ENCODE measurements around the gene TPRG1.
A peak's percentile ranks its signal among the peaks of the same experiment; 100 is the strongest.

The TPRG1 gene, protein sequence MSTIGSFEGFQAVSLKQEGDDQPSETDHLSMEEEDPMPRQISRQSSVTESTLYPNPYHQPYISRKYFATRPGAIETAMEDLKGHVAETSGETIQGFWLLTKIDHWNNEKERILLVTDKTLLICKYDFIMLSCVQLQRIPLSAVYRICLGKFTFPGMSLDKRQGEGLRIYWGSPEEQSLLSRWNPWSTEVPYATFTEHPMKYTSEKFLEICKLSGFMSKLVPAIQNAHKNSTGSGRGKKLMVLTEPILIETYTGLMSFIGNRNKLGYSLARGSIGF
- long read RNA-seq, donor 1 = 0 reads
- long read RNA-seq, donor 2 = 0 reads
- long read RNA-seq, donor 3 = 0 reads
- long read RNA-seq, donor 4 = 0 reads
- long read RNA-seq, donor 5 = 0 reads
- long read RNA-seq, donor 6 = 0 reads
- long read RNA-seq, donor 7 = 0 reads
- long read RNA-seq, donor 8 = 0 reads

DNA sequence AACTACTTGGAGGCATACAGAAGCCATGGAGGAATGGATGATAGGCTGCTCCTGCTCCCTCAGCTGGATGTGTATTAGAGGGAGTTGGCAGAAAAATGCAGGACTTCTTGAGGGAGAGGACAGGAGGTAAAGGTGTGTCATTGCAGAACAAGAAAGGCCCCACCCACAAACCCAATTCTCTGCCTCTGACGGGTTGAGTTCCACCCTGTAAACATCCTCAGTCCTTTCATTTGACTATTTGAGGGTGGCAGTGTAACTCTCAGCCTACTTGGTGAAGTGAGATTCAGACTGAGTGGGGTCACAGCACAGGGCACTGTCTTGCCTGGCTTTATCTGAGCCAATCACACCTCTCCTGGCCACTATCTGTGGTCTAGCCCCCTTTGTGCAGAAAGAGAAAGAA, at the start of gene TPRG1:
Gene TPRG1 (plus strand): TSS at position 265 of the 400 bp plus-strand sequence. CDS start 35,414 bp downstream, outside the sequence.
- no peak for DNase-seq

DNA sequence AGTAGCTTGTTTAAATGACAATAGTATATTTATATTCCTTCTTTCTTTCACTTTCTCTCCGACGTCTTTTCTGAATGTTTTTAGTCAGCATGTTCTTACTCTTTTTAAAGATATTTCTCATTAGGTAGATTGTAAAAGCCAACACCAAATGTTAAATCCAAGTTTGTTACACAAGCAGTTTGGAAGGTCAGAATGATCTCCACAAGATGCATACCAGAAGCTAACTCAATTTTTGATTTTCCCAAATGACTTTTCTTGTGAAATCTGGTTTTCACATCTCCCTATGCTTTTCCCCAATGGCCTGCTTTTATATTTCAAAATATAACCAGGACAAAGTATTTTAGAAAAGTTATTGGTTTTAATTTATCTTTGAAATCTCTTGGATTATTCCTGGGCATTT, 49.7 kb upstream of the TPRG1 start:
- DNase-seq = no peak

DNA sequence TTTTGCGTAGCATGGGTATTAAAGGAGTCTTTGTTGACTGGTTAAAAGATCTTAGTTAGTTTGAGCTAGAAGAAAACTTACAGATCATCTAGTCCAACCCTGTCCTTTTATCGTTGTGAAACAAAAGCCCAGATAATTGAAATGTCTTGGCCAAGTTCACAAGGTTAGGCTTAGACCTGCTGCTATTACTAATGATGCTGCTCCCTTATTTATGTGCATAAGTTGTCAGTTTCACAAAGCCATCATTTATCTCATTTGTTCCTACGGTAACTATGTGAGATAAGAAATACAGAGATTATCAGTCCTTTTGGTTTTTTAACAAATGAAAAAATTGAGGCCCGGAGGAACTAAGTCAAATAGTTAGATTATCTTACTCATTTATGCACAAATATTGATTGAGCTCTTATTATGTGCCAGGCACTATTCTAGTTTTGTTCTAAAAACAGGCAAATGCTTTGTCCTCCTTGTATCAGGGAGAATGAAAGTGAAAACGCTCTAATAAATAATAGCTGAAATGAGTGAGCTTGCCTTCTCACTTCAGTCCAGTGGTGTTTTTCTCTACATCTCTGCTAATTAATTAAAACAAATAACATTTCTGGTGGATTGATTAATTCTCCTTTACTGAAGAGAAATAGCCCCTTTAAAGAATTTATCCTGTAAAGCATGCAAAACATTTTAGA, 49.1 kb upstream of the TPRG1 start:
- DNase-seq = no peak

DNA sequence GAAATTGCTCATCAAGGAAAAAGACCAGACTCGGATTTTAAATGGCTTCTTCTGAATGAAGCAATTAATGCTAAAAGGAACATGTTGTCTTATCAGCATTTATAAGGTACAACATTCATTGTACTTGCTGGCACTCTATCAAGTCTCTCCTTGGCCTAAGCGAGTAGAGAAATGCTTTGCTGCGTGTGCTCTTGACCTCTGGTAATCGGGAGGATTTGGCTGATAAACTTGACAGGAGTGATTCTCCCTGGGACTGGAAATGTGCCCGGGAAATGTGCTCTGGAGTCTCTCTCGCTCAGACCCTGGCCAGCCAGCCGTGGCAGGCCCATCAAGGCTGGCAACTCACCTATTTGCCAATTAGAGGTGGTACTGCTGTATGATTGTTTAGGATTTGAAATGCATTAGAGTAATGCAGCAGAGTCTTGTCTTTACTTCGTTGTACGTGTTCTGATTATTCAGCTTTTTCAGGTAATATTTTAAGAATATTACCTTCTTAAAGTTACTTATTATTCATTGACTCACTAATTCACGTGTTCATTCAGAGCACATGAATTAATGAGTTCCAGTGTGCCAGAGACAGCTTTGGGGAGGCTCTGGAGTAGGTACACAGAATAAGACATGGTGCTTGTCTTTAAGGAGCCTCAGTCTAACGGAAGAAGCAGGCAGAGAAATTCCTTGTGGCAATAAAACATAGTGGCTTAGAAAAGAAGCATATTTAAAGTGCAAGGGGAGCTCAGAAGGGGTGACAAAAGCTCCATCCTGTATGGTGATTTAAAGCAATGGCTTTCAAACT, 48.0 kb upstream of the TPRG1 start:
- DNase-seq = no peak

DNA sequence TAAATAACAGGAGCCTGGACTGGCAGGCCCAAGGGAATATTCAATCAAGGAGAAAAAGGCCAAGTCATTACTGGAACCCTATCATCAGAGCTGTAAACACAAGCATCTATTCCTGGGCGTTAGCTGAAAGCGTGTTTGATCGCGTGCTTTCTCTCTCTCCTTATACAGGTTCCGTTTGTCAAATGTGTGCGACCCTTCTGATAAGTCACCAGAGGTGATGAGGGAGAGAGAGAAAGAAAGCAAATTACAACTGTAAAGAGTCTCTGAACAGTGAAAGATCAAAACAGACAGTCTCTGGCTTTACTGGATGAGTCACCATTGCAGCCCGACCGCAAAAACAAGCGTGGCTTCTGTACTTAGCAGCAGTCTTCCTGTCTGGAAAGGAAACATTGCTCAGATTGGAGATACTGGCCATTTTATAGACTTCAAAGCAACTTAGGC, 39.5 kb upstream of the TPRG1 start:
- DNase-seq = no peak

DNA sequence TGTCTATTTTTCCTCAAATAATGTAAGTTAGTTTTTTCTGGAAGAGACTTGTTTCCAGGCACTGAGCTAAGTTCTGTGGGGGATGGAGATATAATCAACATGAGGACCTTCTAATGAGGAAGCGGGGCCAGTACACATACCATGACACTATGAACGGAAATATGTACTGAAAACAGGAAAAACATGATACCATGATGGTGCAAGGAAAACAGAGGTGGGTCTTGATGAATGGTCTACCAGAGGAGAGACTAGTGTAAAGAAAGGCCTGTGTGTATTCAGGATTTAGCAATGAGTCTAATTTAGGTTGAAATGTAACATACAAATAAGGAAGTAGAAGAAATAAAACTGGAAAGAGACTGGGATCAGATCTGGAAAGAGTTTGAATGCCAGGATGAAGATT, 38.9 kb upstream of the TPRG1 start:
- no peak for DNase-seq

DNA sequence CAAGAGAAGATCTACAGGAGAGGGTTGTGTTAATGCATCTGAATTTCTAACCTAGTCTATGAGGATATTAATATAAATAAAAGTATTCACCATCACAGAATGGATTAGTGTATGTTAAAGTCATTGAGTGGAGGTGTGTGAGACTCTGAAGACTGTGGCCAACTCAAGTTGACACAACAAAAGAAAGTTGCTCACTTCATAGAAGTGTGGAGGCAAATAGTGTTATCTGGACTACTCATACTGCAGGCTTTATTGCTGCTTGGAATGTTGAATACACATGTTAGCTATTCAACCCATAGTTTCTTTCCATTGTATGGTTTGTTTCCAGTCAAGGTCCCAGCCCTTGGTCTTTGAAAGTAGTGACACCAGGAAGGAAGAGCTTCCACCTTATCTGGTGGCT, 38.0 kb upstream of the TPRG1 start:
- DNase-seq = no peak

DNA sequence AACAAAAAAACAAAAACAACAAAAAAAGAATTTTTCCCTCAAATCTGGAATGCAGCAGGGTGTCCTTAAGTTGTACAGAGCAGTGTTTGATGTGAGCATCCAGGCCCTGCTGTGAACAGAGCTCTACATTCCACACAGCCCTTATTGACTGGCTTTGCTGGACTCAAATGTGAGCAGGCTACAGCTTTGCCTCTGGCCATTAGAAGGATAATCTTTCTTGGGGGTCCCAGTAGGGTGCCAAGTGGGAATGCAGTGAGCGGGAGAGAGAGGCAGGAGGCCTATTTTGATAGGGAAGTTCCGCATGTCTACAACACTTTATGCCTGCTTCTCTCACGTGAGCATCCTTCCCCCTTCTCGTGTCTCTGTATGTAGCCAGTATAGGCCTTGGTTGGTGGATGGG, 34.4 kb upstream of the TPRG1 start:
- DNase-seq = no peak

DNA sequence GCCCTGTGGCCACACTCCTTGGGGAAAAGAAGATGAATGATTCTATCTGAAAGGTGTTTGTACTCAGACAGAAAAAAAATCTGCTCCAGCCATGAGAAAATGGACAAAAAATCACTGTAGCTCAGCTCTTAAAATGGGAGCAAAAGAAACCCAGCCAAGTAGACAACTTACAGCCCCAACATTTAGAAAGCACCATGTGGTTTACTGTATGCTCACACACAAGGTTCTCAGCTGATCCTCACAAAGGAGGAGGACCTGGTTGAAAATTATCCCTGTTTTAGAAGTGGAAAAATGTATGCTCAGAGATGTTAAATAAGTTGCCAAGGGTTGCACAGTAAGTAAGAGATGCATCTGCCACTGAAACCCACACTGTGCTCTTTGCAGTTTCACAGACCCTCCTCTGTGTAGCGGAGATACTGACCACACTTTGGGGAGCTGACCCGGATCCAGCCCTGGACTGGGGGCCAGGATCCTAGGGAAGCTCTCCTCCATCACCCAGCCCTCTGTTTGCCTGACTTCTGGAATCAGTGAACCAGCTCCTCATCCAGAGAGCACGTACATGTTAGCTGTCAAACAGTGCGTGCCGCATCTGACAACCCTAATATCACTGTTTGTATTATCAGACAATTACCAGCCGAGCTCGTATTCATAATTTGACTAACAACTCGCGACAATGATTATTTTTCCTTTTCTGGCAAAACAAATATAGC, 32.7 kb upstream of the TPRG1 start:
- no peak for DNase-seq

DNA sequence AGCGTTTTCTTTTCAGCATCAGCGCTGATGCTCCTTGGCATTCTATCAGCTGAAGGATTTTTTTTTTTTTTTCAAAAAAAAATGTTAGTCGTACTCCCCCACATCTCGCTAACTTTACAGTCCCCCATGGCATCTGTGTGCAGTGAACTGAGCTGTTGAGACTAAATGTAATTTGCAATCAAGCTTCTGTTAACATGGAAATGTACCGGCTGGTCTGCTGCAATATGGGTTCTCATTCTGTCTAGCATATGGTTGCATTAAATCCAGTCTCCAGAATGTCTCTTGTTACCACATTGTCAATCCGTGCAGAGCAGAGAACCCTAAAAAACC, 32.2 kb upstream of the TPRG1 start:
- DNase-seq = no peak

DNA sequence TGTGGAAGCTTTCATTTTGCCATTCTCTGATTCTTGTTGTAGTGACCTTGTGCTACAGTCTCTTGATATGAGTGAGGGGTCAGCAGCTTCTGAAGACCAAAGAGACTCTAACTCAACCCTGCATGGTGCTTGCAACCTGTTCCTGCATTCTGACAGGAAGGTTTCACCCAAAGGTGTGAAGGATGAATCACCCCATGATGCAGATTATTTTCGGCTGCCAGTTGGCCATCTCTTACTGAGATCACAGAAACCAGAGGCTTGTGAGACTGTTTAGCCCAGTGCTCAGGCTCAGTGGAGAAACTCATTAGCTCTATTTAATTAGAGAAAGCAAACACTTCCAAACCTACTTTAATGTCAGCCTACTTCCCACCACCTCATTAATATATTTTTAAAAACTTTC, 29.2 kb upstream of the TPRG1 start:
- no peak for DNase-seq

DNA sequence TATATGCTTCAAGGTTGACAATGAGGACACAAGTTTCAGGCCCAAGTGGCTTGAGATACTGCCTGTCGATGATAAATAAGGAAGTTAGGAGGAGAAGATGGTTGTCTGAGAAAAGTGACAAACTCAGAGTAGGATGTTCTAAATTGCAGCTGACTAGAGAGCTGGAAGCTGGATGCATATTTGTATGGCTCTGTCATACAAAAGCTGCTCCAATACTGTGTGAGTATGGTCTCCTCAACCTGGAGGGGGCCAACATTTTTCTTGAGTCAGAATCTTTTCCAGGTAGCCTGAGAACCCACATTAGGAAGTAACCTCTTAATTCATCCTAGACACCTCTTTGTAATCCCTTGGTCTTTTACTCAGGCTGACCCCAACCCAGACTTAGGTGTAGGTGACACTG, 28.4 kb upstream of the TPRG1 start:
- no peak for DNase-seq

DNA sequence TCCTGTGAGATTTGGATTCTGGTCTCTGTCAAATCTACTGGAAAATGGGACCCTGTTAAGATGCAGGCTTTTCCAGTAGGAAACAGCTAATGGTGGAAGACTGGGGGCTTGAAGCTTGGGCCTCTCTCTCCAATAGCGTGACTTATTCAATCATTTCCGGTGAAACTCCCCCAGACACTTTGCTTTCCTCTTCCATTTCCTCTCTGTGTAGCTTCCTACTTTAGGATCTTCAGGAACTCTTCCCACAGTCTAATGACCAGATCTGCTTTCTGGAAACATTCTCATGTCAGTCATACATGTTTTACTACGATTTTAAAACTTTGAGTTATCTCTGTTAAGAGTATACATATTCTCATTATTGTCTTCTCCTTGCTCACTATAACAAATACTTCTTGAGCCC, 28.0 kb upstream of the TPRG1 start:
- DNase-seq = no peak

DNA sequence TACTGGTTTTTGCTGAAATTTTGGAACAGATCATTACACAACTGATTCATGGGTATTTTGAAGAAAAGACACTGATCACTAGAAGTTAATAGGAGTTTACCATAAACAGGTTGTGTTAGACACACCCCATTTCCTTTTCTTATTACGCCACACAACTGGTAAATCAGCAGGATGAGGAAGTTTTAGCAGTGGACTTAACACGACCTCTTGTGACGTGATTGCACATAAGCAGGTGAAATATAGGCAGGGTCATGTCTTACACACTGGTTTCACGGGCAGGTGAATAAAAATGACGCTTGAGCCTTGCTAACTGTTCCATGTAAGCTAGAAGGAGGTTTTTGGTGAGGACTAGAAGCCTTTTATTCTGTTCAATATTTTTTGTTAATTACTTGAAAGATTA, 27.1 kb upstream of the TPRG1 start:
- DNase-seq = no peak

DNA sequence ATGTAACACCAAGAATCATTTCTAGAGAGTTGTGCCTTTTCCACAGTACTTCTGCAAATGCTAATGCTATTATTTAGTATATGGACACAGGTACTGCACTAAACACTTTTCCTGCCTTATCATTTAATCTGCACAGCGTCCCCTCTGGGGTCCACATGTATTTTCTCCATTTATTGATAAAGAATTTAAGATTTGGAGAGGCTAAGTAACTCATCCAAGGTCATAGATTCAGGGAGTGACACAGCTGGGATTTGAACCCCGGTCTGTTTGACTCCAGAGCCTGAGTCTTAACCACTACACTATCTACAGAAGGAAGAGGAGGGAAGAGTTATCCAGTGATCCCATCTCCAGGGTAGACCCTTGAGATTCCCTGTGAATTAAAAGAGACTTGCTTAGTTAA, 24.9 kb upstream of the TPRG1 start:
- DNase-seq = no peak

DNA sequence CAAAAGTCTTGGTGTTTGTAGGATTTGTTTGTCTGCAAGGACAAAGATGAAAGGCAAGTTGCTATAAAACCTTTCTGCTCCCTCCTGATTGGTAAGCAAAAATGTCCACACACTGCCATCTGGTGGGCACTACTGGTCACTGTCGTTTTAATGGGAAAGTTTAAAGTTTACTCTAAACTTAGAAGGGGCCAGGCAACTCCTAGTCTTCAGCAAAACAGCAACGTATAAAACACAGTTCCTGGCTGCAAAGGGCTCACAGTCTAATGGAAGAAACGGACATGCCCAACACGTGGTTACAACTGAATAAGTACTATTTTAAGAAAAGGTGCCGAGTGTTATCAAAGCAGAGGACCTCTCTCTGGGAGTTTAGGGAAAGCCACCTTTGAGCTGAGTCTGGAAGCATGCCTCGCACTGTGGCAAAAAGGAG, 23.7 kb upstream of the TPRG1 start:
- DNase-seq = peak; percentile 54

DNA sequence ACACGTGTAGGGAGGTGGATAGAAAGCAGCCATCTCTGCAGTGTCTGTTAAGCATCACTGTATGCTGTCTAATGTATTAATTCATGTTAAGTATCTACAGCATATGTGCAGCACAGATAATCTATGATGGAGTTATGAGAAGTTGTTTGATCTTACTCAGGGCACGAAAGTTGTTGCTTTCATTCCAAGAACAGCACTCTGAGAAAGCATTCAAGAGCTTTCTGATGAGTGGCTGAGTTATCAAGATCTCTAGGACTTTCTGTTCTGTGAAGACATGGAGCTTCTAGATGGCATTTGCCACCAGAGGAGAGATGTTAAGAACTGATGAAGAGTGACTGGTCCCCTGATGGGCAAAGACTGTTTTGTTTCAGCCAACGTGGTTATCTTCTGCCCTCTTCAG, 22.6 kb upstream of the TPRG1 start:
- DNase-seq = no peak

DNA sequence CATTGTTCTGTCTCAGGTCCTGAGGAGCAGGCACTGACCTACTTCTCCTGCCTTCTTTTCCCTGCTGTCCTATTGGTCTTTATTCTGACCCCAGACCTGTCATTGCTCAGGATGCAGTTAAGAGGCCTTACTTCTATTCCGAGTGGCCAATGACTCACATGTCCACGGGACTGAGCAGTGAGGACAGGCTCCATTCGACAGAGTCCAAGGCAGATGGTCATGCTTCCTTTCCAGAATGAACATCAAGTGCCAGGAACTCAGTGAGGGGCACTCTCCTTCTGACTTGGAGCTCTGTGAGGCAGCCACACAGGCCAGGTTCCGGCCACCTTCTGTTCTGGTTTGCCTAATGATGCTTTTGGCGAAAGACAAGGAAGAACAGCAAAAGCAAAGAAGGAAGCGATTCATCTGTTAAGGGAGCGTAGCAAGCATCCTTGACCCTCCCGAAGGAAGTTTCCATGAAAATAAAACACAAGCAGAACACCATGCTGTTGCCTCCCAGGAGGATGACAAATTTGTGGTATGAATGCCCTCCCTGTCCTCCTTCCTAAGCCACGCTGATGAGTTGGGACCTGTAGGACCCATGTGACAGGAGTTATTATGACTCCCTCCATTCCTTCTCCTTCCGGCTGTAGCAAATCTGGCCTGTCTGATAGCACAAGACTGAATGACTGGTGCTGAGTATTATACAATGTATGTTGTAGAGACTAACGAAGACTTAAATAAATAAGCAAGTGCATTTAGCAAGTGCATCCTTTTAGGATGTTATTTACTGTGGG, 14.4 kb upstream of the TPRG1 start:
- no peak for DNase-seq

DNA sequence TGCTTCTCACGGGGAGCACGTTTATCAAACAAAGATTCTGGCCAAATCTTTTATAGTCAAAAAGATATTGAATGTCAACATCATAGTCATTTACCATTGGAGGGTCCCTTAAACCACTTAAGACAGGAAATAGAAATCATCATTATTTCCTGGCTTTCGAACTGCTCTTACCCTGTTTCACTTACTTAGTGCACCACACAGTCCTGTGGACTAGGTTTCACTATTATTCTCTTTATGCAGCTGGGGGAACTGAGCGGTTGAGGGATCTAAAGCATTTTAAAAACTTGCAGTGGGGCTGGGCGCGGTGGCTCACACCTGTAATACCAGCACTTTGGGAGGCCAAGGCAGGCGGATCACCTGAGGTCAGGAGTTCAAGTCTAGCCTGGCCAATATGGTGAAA, 13.7 kb upstream of the TPRG1 start:
- DNase-seq = no peak

DNA sequence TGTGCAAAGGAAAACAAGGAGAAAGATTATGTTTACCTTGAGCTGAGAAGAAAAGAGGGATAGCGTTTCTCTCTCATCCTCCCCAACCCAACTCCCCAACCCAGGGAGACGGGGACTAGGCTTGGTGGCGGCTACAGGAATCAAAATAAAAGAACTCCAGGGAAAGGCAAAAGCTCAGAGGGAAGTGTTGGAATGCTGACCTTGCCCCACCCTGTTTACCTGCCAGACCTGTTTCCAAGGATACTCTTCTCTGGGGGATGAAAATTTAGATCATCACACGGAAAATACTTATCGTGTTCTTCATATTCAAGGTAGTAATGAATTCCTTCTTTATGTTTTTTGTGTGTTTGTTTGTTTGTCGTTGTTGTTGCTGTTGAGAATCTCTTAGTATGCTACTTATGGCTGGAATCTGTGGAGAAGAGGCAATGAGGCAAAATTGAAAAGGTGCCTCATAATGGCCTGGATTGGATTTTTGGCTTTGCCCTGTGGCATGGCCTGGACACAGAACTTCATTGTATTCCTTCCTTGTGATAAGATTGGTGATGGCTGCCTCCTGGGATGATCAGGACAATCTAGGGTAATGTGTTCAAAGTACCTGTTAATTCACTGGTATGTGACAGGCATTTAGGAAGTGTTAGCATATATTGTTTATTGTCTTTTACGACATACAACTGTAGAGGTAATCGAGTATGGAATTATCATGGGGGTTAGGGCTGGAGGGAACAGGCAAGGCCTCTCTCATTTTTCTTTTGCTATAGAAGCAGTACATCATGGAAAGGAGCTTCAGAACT, 11.1 kb upstream of the TPRG1 start:
- no peak for DNase-seq

DNA sequence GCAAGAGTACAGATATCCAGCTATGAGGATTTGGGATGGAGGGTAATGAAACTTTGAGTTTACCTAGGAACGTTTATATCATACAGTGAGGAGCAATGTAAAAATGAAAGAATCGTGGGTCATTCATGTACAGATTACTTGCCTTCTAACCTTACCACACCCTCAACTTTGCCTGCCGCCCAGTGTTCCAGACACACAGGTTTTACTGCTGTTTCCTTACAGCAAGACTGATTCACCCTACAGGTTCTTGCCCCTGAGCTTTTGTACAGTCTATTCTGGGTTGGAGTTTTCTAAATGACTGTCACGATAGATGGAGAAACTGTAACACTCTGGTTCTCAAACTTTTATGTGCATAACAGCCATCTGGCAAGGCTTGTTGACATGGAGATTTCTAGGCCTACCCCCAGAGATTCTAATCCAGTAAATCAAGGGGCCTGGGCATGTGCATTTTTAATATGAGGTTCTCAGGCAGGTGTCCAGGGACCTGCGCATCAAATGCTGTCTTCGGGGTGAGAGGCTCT, 6.6 kb upstream of the TPRG1 start:
- DNase-seq = no peak
